Right atrium auricular region (tissue), 2 donors: ENCODE data around the gene NAGK. TPM values are rescaled to one million over a fixed set of nuclear protein-coding genes. Genes with fewer than 3 reads are reported as not detected.

ENCODE experiments used
- DNase-seq: peaks from one replicate; pipeline ENCODE4 v3.0.0-alpha.2; 2019; ENCODE audit warnings: low spot score
- H3K27ac ChIP-seq, 2 donors: fragments of 200-600 bp; sonication (generic); 1 replicate in 1 of 2; 2 replicates in 1 of 2; pipeline ENCODE4 v1.5.1; 2016 to 2019
- H3K27me3 ChIP-seq, 2 donors: fragments of 200-600 bp; sonication (generic); one replicate each; pipeline versions ENCODE4 v1.5.1 to v1.6.0; 2017 to 2019
- H3K36me3 ChIP-seq: fragments of 200-600 bp; sonication (generic); one replicate; pipeline ENCODE4 v1.5.1; 2016
- H3K4me1 ChIP-seq, 2 donors: fragments of 200-600 bp; sonication (generic); one replicate each; pipeline versions ENCODE4 v1.5.1 to v1.6.0; 2017 to 2019
- H3K4me3 ChIP-seq, 2 donors: fragments of 200-600 bp; sonication (generic); 1 replicate in 1 of 2; 2 replicates in 1 of 2; pipeline ENCODE4 v1.5.1; 2017 to 2019; ENCODE audit warnings: mild to moderate bottlenecking in 1 of 2, moderate library complexity in 1 of 2
- H3K9me3 ChIP-seq, 2 donors: fragments of 200-600 bp; sonication (generic); one replicate each; pipeline ENCODE4 v1.5.1; 2019
- total RNA-seq, 2 donors: library from RNA; depleted of rRNA; stranded (reverse); fragments of >200 nt; gene quantifications; one replicate each; pipeline ENCODE4 v1.1.0, GENCODE V29; 2016
- TF ChIP-seq, protein P1 (sequence below), 2 donors: fragments of 200-600 bp; sonication (generic); IDR thresholded peaks; one replicate each; pipeline ENCODE4 v1.5.1; 2019; ENCODE audit warnings: antibody characterized with exemption in 2 of 2

NAGK gene
- total RNA-seq, 2 donors from 2014 or later: 30.4 to 45.5 TPM

GRCh38 chr2:71122387-71123298, 54.2 kb downstream of the NAGK start:
- H3K4me3 ChIP-seq: no peak overlapping the region
- DNase-seq: no peak
- H3K27me3 ChIP-seq: no peaks in the 10 kb centered on the region
- TF ChIP-seq, protein P1, sequence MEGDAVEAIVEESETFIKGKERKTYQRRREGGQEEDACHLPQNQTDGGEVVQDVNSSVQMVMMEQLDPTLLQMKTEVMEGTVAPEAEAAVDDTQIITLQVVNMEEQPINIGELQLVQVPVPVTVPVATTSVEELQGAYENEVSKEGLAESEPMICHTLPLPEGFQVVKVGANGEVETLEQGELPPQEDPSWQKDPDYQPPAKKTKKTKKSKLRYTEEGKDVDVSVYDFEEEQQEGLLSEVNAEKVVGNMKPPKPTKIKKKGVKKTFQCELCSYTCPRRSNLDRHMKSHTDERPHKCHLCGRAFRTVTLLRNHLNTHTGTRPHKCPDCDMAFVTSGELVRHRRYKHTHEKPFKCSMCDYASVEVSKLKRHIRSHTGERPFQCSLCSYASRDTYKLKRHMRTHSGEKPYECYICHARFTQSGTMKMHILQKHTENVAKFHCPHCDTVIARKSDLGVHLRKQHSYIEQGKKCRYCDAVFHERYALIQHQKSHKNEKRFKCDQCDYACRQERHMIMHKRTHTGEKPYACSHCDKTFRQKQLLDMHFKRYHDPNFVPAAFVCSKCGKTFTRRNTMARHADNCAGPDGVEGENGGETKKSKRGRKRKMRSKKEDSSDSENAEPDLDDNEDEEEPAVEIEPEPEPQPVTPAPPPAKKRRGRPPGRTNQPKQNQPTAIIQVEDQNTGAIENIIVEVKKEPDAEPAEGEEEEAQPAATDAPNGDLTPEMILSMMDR (IDR thresholded peaks at IDR 0.05): no peak
- H3K27ac ChIP-seq: no peak overlapping the region
- H3K9me3 ChIP-seq: no peaks in the 10 kb centered on the region
- H3K36me3 ChIP-seq: peaks cover 12% of the 10 kb centered on the region
- H3K4me1 ChIP-seq: peaks cover 0 to 4% of the 10 kb centered on the region in 2 donors

- Histone ChIP-seq H3K27me3 (no peaks in the 10 kb centered on the region), H3K36me3 (peaks cover 5% of the 10 kb centered on the region), H3K4me3 (no peak overlapping the region), H3K9me3 (no peaks in the 10 kb centered on the region), H3K27ac (no peak overlapping the region), H3K4me1 (peaks cover 0 to 21% of the 10 kb centered on the region in 2 donors)
- TF ChIP-seq, protein P1 (IDR thresholded peaks at IDR 0.05): no peak
- DNase-seq: no peak
These were observed 57.3 kb downstream of the NAGK start for GRCh38 chr2:71125506-71126294.

GRCh38 chr2:71126957-71127356, 58.5 kb downstream of the NAGK start:
- no peaks in the 10 kb centered on the region for H3K9me3 ChIP-seq

More at GRCh38 chr2:71126957-71127356, 58.5 kb downstream of the NAGK start:
- Histone ChIP-seq H3K4me3 (no peak overlapping the region), H3K36me3 (peaks cover 5% of the 10 kb centered on the region), H3K27me3 (no peaks in the 10 kb centered on the region), H3K27ac (no peak overlapping the region), H3K4me1 (peaks cover 0 to 31% of the 10 kb centered on the region in 2 donors)
- no peak for DNase-seq
- TF ChIP-seq, protein P1 (IDR thresholded peaks at IDR 0.05): no peak

Other genes starting within 250 kb of the NAGK start
- gene CLEC4F, start 248.0 kb upstream of the NAGK start, total RNA-seq: under 1 TPM in 1 of 2 donors, not detected in 1; 0.16 TPM
- gene CD207, start 232.8 kb upstream of the NAGK start, total RNA-seq: not detected
- under 1 TPM; 0.70 to 0.86 TPM for gene VAX2, start 168.1 kb upstream of the NAGK start, total RNA-seq
- not detected for gene ATP6V1B1, start 132.7 kb upstream of the NAGK start, total RNA-seq
- gene ANKRD53, start 90.0 kb upstream of the NAGK start, total RNA-seq: 1 to 10 TPM in 1 of 2 donors, under 1 TPM in 1; 0.78 to 1.7 TPM
- gene TEX261, start 73.8 kb upstream of the NAGK start, total RNA-seq: 10 to 100 TPM; 26.7 to 38.0 TPM
- 10 to 100 TPM; 17.2 to 27.5 TPM for gene MCEE, start 61.6 kb downstream of the NAGK start, total RNA-seq
- gene MPHOSPH10, start 62.0 kb downstream of the NAGK start, total RNA-seq: 10 to 100 TPM; 14.0 to 17.3 TPM
- gene PAIP2B, start 158.5 kb downstream of the NAGK start, total RNA-seq: 10 to 100 TPM; 18.1 to 21.3 TPM